ENCODE results near the gene GPR119.
"Not testable (repeated sequence)": the region's sequence is repeated elsewhere in the genome, so short reads cannot be mapped to it uniquely, and the experiment has no call there.

The GPR119 gene

GRCh38 chrX:130385520-130385919 is at the start of gene GPR119:
TSS of gene GPR119 (minus strand) at chrX:130385674. CDS start at chrX:130385447, 227 bp downstream.
- DNase-seq (ENCODE audit: low read depth in 2 of 2), result no peak

GRCh38 chrX:130429236-130429635 is 43.8 kb upstream of the GPR119 start:
- DNase-seq (ENCODE audit: low read depth in 2 of 2), result not testable (repeated sequence)

- DNase-seq (ENCODE audit: low read depth in 2 of 2), result no peak
Measured at GRCh38 chrX:130426531-130426930, 41.1 kb upstream of the GPR119 start.

GRCh38 chrX:130419263-130419662 is 33.8 kb upstream of the GPR119 start:
- DNase-seq (ENCODE audit: low read depth in 2 of 2), result no peak

GRCh38 chrX:130418740-130419139 is 33.3 kb upstream of the GPR119 start:
- no peak for DNase-seq (ENCODE audit: low read depth in 2 of 2)

- no peak for DNase-seq (ENCODE audit: low read depth in 2 of 2)
Measured at GRCh38 chrX:130418066-130418465, 32.6 kb upstream of the GPR119 start.

- no peak for DNase-seq (ENCODE audit: low read depth in 2 of 2)
Measured at GRCh38 chrX:130416785-130417184, 31.3 kb upstream of the GPR119 start.

GRCh38 chrX:130415201-130415600 is 29.7 kb upstream of the GPR119 start:
- no peak for DNase-seq (ENCODE audit: low read depth in 2 of 2)

GRCh38 chrX:130414800-130415199 is 29.3 kb upstream of the GPR119 start:
- no peak for DNase-seq (ENCODE audit: low read depth in 2 of 2)

- DNase-seq (ENCODE audit: low read depth in 2 of 2), result no peak
Measured at GRCh38 chrX:130413415-130413814, 27.9 kb upstream of the GPR119 start.

- no peak for DNase-seq (ENCODE audit: low read depth in 2 of 2)
Measured at GRCh38 chrX:130402208-130402684, 16.8 kb upstream of the GPR119 start.

GRCh38 chrX:130401415-130402207 is 16.1 kb upstream of the GPR119 start, which contains the start of gene RBMX2:
TSS of gene RBMX2 (plus strand) at chrX:130401987. CDS start at chrX:130402033, 46 bp downstream.
- DNase-seq (ENCODE audit: low read depth in 2 of 2), result peak; percentile 31 to 63

GRCh38 chrX:130395341-130395740 is 9.9 kb upstream of the GPR119 start:
- no peak for DNase-seq (ENCODE audit: low read depth in 2 of 2)

GRCh38 chrX:130393451-130394074 is 8.1 kb upstream of the GPR119 start:
- DNase-seq (ENCODE audit: low read depth in 2 of 2), result no peak

GRCh38 chrX:130386408-130386808 is 934 bp upstream of the GPR119 start:
- no peak for DNase-seq (ENCODE audit: low read depth in 2 of 2)

- DNase-seq (ENCODE audit: low read depth in 2 of 2), result no peak
Measured at GRCh38 chrX:130378024-130378669, 7.3 kb downstream of the GPR119 start.

- no peak for DNase-seq (ENCODE audit: low read depth in 2 of 2)
Measured at GRCh38 chrX:130376077-130376476, 9.4 kb downstream of the GPR119 start.

- DNase-seq (ENCODE audit: low read depth in 2 of 2), result not testable (repeated sequence)
Measured at GRCh38 chrX:130352050-130352449, 33.4 kb downstream of the GPR119 start.

- no peak for DNase-seq (ENCODE audit: low read depth in 2 of 2)
Measured at GRCh38 chrX:130351567-130351966, 33.9 kb downstream of the GPR119 start.

- DNase-seq (ENCODE audit: low read depth in 2 of 2), result no peak
Measured at GRCh38 chrX:130347321-130347720, 38.2 kb downstream of the GPR119 start.

GRCh38 chrX:130343411-130343810 is 42.1 kb downstream of the GPR119 start:
- no peak for DNase-seq (ENCODE audit: low read depth in 2 of 2)

GRCh38 chrX:130340271-130340670 is 45.2 kb downstream of the GPR119 start:
- no peak for DNase-seq (ENCODE audit: low read depth in 2 of 2)
